Measurements from ENCODE around the gene FRMPD4.
"Not testable (repeated sequence)": the region's sequence is repeated elsewhere in the genome, so short reads cannot be mapped to it uniquely, and the experiment has no call there.

Gene FRMPD4

GRCh38 chrX:12542251-12542650 is 404.0 kb downstream of the FRMPD4 start:
- DNase-seq (ENCODE audit: low read depth), result not testable (repeated sequence)

- no peak for DNase-seq (ENCODE audit: low read depth)
These were observed 410.1 kb downstream of the FRMPD4 start for GRCh38 chrX:12548341-12548740.

GRCh38 chrX:12548746-12549145 is 410.5 kb downstream of the FRMPD4 start:
- DNase-seq (ENCODE audit: low read depth), result no peak

GRCh38 chrX:12554206-12554605 is 415.9 kb downstream of the FRMPD4 start:
- no peak for DNase-seq (ENCODE audit: low read depth)

GRCh38 chrX:12563121-12563520 is 424.8 kb downstream of the FRMPD4 start:
- no peak for DNase-seq (ENCODE audit: low read depth)

GRCh38 chrX:12564221-12564620 is 425.9 kb downstream of the FRMPD4 start:
- no peak for DNase-seq (ENCODE audit: low read depth)

GRCh38 chrX:12567857-12568256 is 429.6 kb downstream of the FRMPD4 start:
- no peak for DNase-seq (ENCODE audit: low read depth)

- DNase-seq (ENCODE audit: low read depth), result no peak
These were observed 432.7 kb downstream of the FRMPD4 start for GRCh38 chrX:12570859-12571501.

GRCh38 chrX:12579311-12579710 is 441.0 kb downstream of the FRMPD4 start:
- DNase-seq (ENCODE audit: low read depth), result no peak

GRCh38 chrX:12580548-12580947 is 442.3 kb downstream of the FRMPD4 start:
- no peak for DNase-seq (ENCODE audit: low read depth)

GRCh38 chrX:12581546-12581945 is 443.3 kb downstream of the FRMPD4 start:
- no peak for DNase-seq (ENCODE audit: low read depth)

GRCh38 chrX:12582649-12583048 is 444.4 kb downstream of the FRMPD4 start:
- DNase-seq (ENCODE audit: low read depth), result no peak

GRCh38 chrX:12583543-12583942 is 445.3 kb downstream of the FRMPD4 start:
- no peak for DNase-seq (ENCODE audit: low read depth)

GRCh38 chrX:12595720-12596119 is 457.4 kb downstream of the FRMPD4 start:
- DNase-seq (ENCODE audit: low read depth), result no peak

- no peak for DNase-seq (ENCODE audit: low read depth)
These were observed 471.8 kb downstream of the FRMPD4 start for GRCh38 chrX:12610079-12610478.

GRCh38 chrX:12611471-12611870 is 473.2 kb downstream of the FRMPD4 start:
- DNase-seq (ENCODE audit: low read depth), result no peak

- no peak for DNase-seq (ENCODE audit: low read depth)
These were observed 476.0 kb downstream of the FRMPD4 start for GRCh38 chrX:12614266-12614665.

- no peak for DNase-seq (ENCODE audit: low read depth)
These were observed 476.8 kb downstream of the FRMPD4 start for GRCh38 chrX:12615061-12615460.

GRCh38 chrX:12617241-12617640 is 479.0 kb downstream of the FRMPD4 start:
- DNase-seq (ENCODE audit: low read depth), result no peak

GRCh38 chrX:12647230-12647629 is 509.0 kb downstream of the FRMPD4 start:
- no peak for DNase-seq (ENCODE audit: low read depth)

- DNase-seq (ENCODE audit: low read depth), result no peak
These were observed 510.7 kb downstream of the FRMPD4 start for GRCh38 chrX:12648995-12649394.

GRCh38 chrX:12657433-12657832 is 519.2 kb downstream of the FRMPD4 start:
- no peak for DNase-seq (ENCODE audit: low read depth)

- DNase-seq (ENCODE audit: low read depth), result no peak
These were observed 519.6 kb downstream of the FRMPD4 start for GRCh38 chrX:12657881-12658280.

- DNase-seq (ENCODE audit: low read depth), result no peak
These were observed 523.2 kb downstream of the FRMPD4 start for GRCh38 chrX:12661464-12661863.
